Osteocyte (in vitro differentiated cells): Measurements from ENCODE around the gene TIGD2. TPM values are rescaled to one million over a fixed set of nuclear protein-coding genes. Genes with fewer than 3 reads are reported as not detected.

Experiments used
- DNase-seq: peaks from one replicate; pipeline ENCODE4 v3.0.0; 2021; ENCODE audit warnings: mixed read lengths; ENCODE audit not compliant: unreplicated experiment; ENCODE audit errors: extremely low spot score
- H3K27ac Mint-ChIP-seq: one replicate; pipeline ENCODE4 v1.8.0; 2021; ENCODE audit warnings: mild to moderate bottlenecking, mixed read lengths; ENCODE audit not compliant: unreplicated experiment
- H3K27me3 Mint-ChIP-seq: one replicate; pipeline ENCODE4 v1.8.0; 2021; ENCODE audit warnings: mixed read lengths; ENCODE audit not compliant: unreplicated experiment
- H3K36me3 Mint-ChIP-seq: one replicate; pipeline ENCODE4 v1.8.0; 2021; ENCODE audit warnings: mixed read lengths; ENCODE audit not compliant: unreplicated experiment
- H3K4me1 Mint-ChIP-seq: one replicate; pipeline ENCODE4 v1.8.0; 2021; ENCODE audit warnings: mixed read lengths; ENCODE audit not compliant: unreplicated experiment
- H3K4me3 Mint-ChIP-seq: one replicate; pipeline ENCODE4 v1.8.0; 2021; ENCODE audit warnings: mild to moderate bottlenecking, moderate library complexity, mixed read lengths; ENCODE audit not compliant: unreplicated experiment
- H3K9me3 Mint-ChIP-seq: one replicate; pipeline ENCODE4 v1.8.0; 2021; ENCODE audit warnings: mixed read lengths; ENCODE audit not compliant: unreplicated experiment
- total RNA-seq: library from RNA; stranded (reverse); gene quantifications from 2 replicates; pipeline ENCODE4 v1.2.1, GENCODE V29; 2021
- TF ChIP-seq, protein P1 (sequence below): fragments of 200-600 bp; sonication (generic); IDR thresholded peaks from 2 replicates; pipeline ENCODE4 v1.5.0; 2021; ENCODE audit warnings: antibody characterized with exemption, mild to moderate bottlenecking, moderate library complexity

TIGD2 gene
- total RNA-seq, 1 donor from 2014 or later: 6.2 TPM

DNA sequence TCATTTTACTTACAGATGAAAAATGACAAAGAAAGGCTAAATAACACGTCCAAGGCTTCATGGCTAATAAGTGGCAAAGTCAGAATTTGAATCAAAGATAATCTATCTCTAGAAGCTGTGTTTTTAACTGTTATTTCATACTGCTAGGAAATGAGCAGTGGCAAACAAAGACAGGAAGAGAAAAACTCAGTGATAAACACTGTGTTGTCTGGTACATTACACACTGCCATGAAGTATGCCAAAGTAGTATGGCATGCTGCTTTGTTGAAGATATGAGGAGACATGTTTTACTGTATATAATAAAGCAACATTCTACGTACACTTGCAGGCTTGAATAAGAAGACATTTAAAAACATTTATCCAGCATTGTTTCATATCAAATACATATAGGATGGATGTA is 49.5 kb downstream of the TIGD2 start:
- Mint-ChIP-seq H3K9me3 (no peaks in the 10 kb centered on the region), H3K27ac (no peak overlapping the region), H3K36me3 (no peaks in the 10 kb centered on the region), H3K4me3 (no peak overlapping the region), H3K4me1 (peaks cover 2% of the 10 kb centered on the region), H3K27me3 (peaks cover 29% of the 10 kb centered on the region)
- no peak for DNase-seq
- TF ChIP-seq, protein P1, sequence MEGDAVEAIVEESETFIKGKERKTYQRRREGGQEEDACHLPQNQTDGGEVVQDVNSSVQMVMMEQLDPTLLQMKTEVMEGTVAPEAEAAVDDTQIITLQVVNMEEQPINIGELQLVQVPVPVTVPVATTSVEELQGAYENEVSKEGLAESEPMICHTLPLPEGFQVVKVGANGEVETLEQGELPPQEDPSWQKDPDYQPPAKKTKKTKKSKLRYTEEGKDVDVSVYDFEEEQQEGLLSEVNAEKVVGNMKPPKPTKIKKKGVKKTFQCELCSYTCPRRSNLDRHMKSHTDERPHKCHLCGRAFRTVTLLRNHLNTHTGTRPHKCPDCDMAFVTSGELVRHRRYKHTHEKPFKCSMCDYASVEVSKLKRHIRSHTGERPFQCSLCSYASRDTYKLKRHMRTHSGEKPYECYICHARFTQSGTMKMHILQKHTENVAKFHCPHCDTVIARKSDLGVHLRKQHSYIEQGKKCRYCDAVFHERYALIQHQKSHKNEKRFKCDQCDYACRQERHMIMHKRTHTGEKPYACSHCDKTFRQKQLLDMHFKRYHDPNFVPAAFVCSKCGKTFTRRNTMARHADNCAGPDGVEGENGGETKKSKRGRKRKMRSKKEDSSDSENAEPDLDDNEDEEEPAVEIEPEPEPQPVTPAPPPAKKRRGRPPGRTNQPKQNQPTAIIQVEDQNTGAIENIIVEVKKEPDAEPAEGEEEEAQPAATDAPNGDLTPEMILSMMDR: no peak

DNA sequence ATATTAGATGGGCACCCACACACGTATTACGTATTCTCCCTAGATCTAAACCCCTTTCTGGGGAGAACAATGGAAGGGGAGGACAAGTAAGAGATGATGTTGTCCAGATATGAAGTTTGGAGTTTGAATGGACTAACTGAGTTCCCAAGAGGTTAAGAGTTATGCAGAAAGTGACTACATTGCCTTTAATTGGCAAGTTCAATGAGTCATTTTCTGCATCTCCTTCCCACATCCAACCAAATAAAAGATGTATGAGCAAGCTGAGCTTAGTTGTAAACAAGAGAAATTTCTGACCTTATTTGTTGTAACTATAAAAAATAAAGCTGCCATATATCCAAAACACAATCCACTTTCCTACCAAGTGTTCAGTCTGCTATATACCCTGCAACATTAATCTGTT is 50.5 kb downstream of the TIGD2 start:
- H3K4me3 Mint-ChIP-seq: no peak overlapping the region
- no peak for DNase-seq
- no peak overlapping the region for H3K27ac Mint-ChIP-seq
- no peaks in the 10 kb centered on the region for H3K9me3 Mint-ChIP-seq
- peaks cover 2% of the 10 kb centered on the region for H3K4me1 Mint-ChIP-seq
- no peaks in the 10 kb centered on the region for H3K36me3 Mint-ChIP-seq
- H3K27me3 Mint-ChIP-seq: peaks cover 29% of the 10 kb centered on the region
- TF ChIP-seq, protein P1: no peak

DNA sequence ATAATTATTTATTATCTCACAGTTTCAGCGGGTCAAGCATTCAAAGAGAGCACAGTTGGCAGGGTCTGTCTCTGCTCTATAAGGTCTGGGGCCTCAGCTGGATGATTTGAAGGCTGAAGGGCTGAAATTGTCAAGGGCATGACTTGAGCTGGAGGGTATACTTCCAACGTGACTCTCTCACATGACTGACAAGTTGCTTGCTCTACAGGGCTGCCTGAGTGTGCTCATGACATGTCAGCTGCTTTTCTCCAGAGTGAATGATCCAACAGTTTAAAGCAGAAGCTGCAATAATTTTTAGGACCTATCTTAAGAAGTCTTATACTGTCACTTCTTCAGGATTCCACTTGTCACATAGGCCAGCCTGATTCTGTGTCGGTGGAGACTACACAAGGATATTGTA is 51.2 kb downstream of the TIGD2 start:
- DNase-seq: no peak
- Mint-ChIP-seq H3K27me3 (peaks cover 29% of the 10 kb centered on the region), H3K27ac (no peak overlapping the region), H3K4me1 (peaks cover 2% of the 10 kb centered on the region), H3K9me3 (no peaks in the 10 kb centered on the region), H3K36me3 (no peaks in the 10 kb centered on the region), H3K4me3 (no peak overlapping the region)
- TF ChIP-seq, protein P1: no peak

DNA sequence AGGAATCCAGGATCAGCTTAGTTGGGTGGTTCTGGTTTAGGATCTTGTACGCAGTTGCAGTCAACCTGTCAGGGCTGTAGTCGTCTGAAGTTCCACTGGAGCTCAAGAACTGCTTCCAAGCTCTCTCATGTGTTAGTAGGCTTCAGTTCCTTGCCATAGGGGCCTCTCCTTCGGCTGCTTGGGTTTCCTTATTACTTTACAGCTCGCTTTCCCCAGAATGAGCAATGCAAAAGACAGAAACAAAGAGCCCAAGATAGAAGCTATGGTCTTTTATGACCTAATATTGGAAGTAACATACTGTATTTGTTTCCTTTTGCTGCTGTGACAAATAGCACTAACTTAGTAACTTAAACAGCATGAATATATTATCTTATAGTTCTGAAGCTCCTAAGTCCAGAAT is 51.7 kb downstream of the TIGD2 start:
- H3K36me3 Mint-ChIP-seq: no peaks in the 10 kb centered on the region
- H3K4me3 Mint-ChIP-seq: no peak overlapping the region
- H3K4me1 Mint-ChIP-seq: no peaks in the 10 kb centered on the region
- H3K9me3 Mint-ChIP-seq: no peaks in the 10 kb centered on the region
- no peak for DNase-seq
- no peak overlapping the region for H3K27ac Mint-ChIP-seq
- H3K27me3 Mint-ChIP-seq: peaks cover 24% of the 10 kb centered on the region
- TF ChIP-seq, protein P1: no peak

DNA sequence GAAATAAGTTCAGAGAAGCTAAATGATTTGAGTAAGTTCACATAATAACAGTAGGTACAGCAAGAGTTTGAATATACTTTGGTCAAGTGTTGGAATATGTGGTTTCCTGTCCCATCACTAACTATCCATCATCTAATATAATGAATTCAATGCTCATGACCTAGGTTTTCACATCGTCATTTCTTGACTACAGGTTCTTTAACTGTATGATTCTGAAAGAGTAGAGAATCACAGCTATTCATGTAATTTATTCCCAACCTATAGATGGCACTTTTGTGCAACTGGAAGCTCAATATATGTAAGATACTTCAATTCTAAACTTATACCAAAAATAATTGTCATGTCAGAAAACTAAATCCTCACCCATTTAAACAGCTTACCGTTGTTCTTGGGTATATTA is 53.1 kb downstream of the TIGD2 start:
- Mint-ChIP-seq H3K4me1 (no peaks in the 10 kb centered on the region), H3K27me3 (peaks cover 24% of the 10 kb centered on the region), H3K36me3 (no peaks in the 10 kb centered on the region), H3K27ac (no peak overlapping the region), H3K4me3 (no peak overlapping the region), H3K9me3 (no peaks in the 10 kb centered on the region)
- no peak for DNase-seq
- TF ChIP-seq, protein P1: peak; percentile 27

Other genes starting within 250 kb of the TIGD2 start
- 18.5 and 20.3 TPM in 2 replicates for gene FAM13A, start 54.3 kb upstream of the TIGD2 start, total RNA-seq
- gene GPRIN3, start 196.3 kb downstream of the TIGD2 start, total RNA-seq: not detected in 2 replicates